OCI-LY7 (cell line): ENCODE results near the gene TAF6. TPM values are rescaled to one million over a fixed set of nuclear protein-coding genes. Genes with fewer than 3 reads are reported as not detected.
A peak's percentile ranks its signal among the peaks of the same experiment; 100 is the strongest.

ENCODE experiments used
- BruUV-seq: library from RNA; stranded (reverse); fragments of 400-500 nt; replicated peaks from 2 replicates; lab custom pipeline; 2021; lab: Mats Ljungman, UMichigan
- CTCF ChIA-PET: fragments of 300-600 bp; sonication (Branson Sonifier 250); formaldehyde crosslinking; loops from one replicate; lab custom pipeline; 2022; ENCODE audit warnings: antibody characterized with exemption; ENCODE audit not compliant: unreplicated experiment; lab: Charles Lee
- POLR2A ChIA-PET: fragments of 300-600 bp; sonication (Branson Sonifier 250); formaldehyde crosslinking; loops from one replicate; lab custom pipeline; 2022; ENCODE audit warnings: antibody characterized with exemption; lab: Charles Lee
- DNase-seq: peaks from one replicate; pipeline ENCODE4 v3.0.0-alpha.2; 2015; ENCODE audit warnings: low spot score
- H2AFZ ChIP-seq: fragments of 200-600 bp; sonication (generic), shearing (Covaris generic); 2 replicates; pipeline ENCODE4 v1.6.1; 2014; ENCODE audit warnings: mild to moderate bottlenecking, antibody characterized with exemption, low read length, moderate library complexity
- H3K27ac ChIP-seq: fragments of 200-600 bp; sonication (generic); 2 replicates; pipeline ENCODE4 v1.5.1; 2014; ENCODE audit warnings: mixed run types, low read depth, mild to moderate bottlenecking, moderate library complexity, low read length, inconsistent platforms; ENCODE audit not compliant: poor library complexity, severe bottlenecking
- H3K36me3 ChIP-seq: fragments of 200-600 bp; sonication (generic); 2 replicates; pipeline ENCODE4 v1.6.1; 2014; ENCODE audit warnings: mild to moderate bottlenecking, antibody characterized with exemption, low read length, moderate library complexity, mixed read lengths; ENCODE audit not compliant: insufficient read depth
- H3K4me1 ChIP-seq: fragments of 200-600 bp; sonication (generic); 2 replicates; pipeline ENCODE4 v1.5.1; 2014; ENCODE audit warnings: mild to moderate bottlenecking, low read length; ENCODE audit not compliant: insufficient read depth, poor library complexity, severe bottlenecking
- H3K4me2 ChIP-seq: fragments of 200-600 bp; sonication (generic); 2 replicates; pipeline ENCODE4 v1.6.1; 2014; ENCODE audit warnings: mild to moderate bottlenecking, low read length
- H3K4me3 ChIP-seq: fragments of 200-600 bp; sonication (generic); 2 replicates; pipeline ENCODE4 v1.5.1; 2014; ENCODE audit warnings: mild to moderate bottlenecking, low read depth, low read length; ENCODE audit not compliant: poor library complexity, severe bottlenecking
- H3K79me2 ChIP-seq: fragments of 200-600 bp; sonication (generic); 2 replicates; pipeline ENCODE4 v1.6.1; 2016; ENCODE audit warnings: low read depth, mild to moderate bottlenecking, low read length, moderate library complexity, mixed read lengths; ENCODE audit not compliant: insufficient read depth
- H3K9me2 ChIP-seq: fragments of 200-600 bp; sonication (generic); 2 replicates; pipeline ENCODE4 v1.6.1; 2016; ENCODE audit warnings: mild to moderate bottlenecking, low read length, mixed read lengths; ENCODE audit not compliant: insufficient read depth
- H3K9me3 ChIP-seq: fragments of 200-600 bp; sonication (generic); 2 replicates; pipeline ENCODE4 v1.6.1; 2014; ENCODE audit warnings: mild to moderate bottlenecking, mixed run types, low read length, mixed read lengths
- H4K20me1 ChIP-seq: fragments of 200-600 bp; sonication (generic); 2 replicates; pipeline ENCODE4 v1.6.1; 2014; ENCODE audit warnings: mild to moderate bottlenecking, antibody characterized with exemption, low read length, moderate library complexity, mixed read lengths; ENCODE audit not compliant: insufficient read depth
- CTCF ChIP-seq: fragments of 200-600 bp; sonication (generic); conservative IDR thresholded peaks from 2 replicates; pipeline ENCODE4 v1.5.1; 2014; ENCODE audit warnings: mild to moderate bottlenecking, antibody characterized with exemption, low read length, moderate library complexity, mixed read lengths
- EZH2phosphoT487 ChIP-seq: fragments of 200-600 bp; sonication (generic); IDR thresholded peaks from 2 replicates; pipeline ENCODE4 v1.6.1; 2018; ENCODE audit warnings: low read depth, borderline replicate concordance, mild to moderate bottlenecking, mixed run types, antibody characterized with exemption, low read length, moderate library complexity, mixed read lengths
- intact Hi-C: fragments of 100-400 bp; cut with micrococcal nuclease; formaldehyde crosslinking; loops from one replicate; pipeline ENCODE4 v1.10.0; 2022; ENCODE audit not compliant: unreplicated experiment
- total RNA-seq, 2 experiments: library from RNA; depleted of rRNA in 1 of 2; stranded (reverse); fragments of >200 nt in 1 of 2; shearing (Covaris generic) in 1 of 2; gene quantifications; 2 replicates each; pipeline ENCODE4 v1.2.3, GENCODE V29; 2014 to 2022

TAF6 gene
- total RNA-seq, 2 experiments from 2014 or later, result 28.0 to 71.0 TPM

- Histone ChIP-seq H3K79me2 (peaks cover 38% of the 10 kb centered on the region), H3K4me2 (no peak overlapping the region; the same call in 1 of the 2 replicates), H2AFZ (no peak overlapping the region), H3K4me1 (peaks cover 61% of the 10 kb centered on the region), H3K4me3 (no peak overlapping the region), H4K20me1 (peaks cover 10% of the 10 kb centered on the region; the same call in 1 of the 2 replicates), H3K27ac (no peak overlapping the region), H3K36me3 (peaks cover 63% of the 10 kb centered on the region), H3K9me3 (no peaks in the 10 kb centered on the region), H3K9me2 (no peaks in the 10 kb centered on the region)
- intact Hi-C loops, result loop anchor here (5.0 kb wide), 1 partner anchor 62 kb away; the partner anchor contains the start of gene PVRIG
- no peak for DNase-seq
- ChIA-PET CTCF (no interaction called here), POLR2A (interaction anchor here (0.5 kb wide), 1 partner anchor 53 kb away, joined by 3 read pairs; no protein-coding TSS in a partner anchor)
- TF ChIP-seq CTCF, result no peak
- TF ChIP-seq EZH2phosphoT487, result no peak
- no TSS peak for BruUV-seq
Measured at GRCh38 chr7:100154651-100155491, 35.7 kb upstream of the TAF6 start.

- H4K20me1 ChIP-seq, result peaks cover 10% of the 10 kb centered on the region; the same call in 1 of the 2 replicates
- H3K4me3 ChIP-seq, result no peak overlapping the region
- no peaks in the 10 kb centered on the region for H3K9me2 ChIP-seq
- no peaks in the 10 kb centered on the region for H3K9me3 ChIP-seq
- CTCF ChIA-PET, result no interaction called here
- no TSS peak for BruUV-seq
- H2AFZ ChIP-seq, result no peak overlapping the region
- TF ChIP-seq EZH2phosphoT487, result no peak
- TF ChIP-seq CTCF, result no peak
- H3K4me2 ChIP-seq, result no peak overlapping the region
- H3K79me2 ChIP-seq, result peaks cover 48% of the 10 kb centered on the region
- no peak for DNase-seq
- intact Hi-C loops, result no loop called here
- peaks cover 63% of the 10 kb centered on the region for H3K36me3 ChIP-seq
- POLR2A ChIA-PET, result interaction anchor here (0.5 kb wide), 1 partner anchor 52 kb away, joined by 3 read pairs; no protein-coding TSS in a partner anchor
- H3K27ac ChIP-seq, result peak overlapping the region; percentile 22
- H3K4me1 ChIP-seq, result peaks cover 58% of the 10 kb centered on the region
Measured at GRCh38 chr7:100153708-100154535, 34.8 kb upstream of the TAF6 start.
